ENCODE measurements around the gene USP28.

- TF ChIP-seq CTCF (conservative IDR thresholded peaks at IDR 0.05 in 1 of 2, IDR thresholded peaks at IDR 0.05 in 1 of 2; ENCODE audit: low read depth in 1 of 2, low read length in 2 of 2): no peak
- no peak for TF ChIP-seq EZH2 (IDR thresholded peaks at IDR 0.05; ENCODE audit: low read length, missing control alignments)
Measured at GRCh38 chr11:113774174-113774503, 101.2 kb downstream of the USP28 start.
